NCI-H2171 (cell line): ENCODE measurements around the gene PRSS53.

Experiments
- DNase-seq: peaks from one replicate; lab custom pipeline; 2025; lab: John Stamatoyannopoulos, UW

PRSS53 gene

DNA sequence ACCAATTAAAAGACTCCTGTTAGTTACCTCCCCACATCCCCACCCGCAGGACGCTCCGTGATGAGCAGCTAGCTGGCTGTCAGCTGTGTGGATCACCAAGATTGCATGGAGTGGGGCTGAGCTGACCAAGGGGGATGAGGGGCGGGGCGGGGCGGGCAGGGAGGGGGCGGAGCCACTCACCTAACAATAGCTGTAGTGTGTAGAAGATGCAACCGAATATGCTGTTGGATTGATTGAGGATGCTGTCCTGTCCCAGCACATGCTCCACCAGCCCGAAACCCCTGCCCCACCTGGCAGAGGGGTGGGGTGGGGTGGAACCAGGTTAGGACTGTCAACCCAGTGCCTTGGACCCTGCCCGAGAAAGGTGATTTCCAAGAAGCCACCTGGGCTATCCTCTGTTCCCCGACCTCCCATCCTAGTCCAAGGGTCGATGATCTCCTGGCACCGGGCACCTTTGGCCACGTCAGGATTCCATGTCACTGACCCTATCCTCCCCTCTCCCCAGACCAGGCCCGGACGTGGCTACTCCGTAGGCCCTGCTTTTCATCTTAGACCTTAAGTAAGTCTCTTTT, 4.5 kb upstream of the PRSS53 start:
- DNase-seq, result no peak

DNA sequence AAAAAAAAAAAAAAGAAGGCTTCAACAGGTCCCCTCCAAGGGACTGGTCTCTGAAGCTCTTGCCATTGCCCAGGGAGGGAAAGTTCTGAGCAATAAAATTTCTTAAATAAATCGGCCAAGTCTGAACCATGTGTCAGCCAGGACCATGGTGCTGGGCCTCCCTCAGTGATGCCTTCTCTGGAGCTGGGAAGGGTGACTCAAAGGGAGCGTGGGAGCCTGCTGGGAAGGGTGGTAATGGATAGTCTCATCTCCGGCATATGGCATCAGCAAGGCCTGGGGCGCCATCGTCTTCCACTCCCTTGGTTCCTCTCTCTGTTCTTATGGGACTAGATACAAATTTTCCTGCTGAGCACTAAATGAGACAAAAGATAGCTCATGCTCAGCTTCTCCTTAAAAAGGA, 3.6 kb upstream of the PRSS53 start:
- DNase-seq, result no peak

DNA sequence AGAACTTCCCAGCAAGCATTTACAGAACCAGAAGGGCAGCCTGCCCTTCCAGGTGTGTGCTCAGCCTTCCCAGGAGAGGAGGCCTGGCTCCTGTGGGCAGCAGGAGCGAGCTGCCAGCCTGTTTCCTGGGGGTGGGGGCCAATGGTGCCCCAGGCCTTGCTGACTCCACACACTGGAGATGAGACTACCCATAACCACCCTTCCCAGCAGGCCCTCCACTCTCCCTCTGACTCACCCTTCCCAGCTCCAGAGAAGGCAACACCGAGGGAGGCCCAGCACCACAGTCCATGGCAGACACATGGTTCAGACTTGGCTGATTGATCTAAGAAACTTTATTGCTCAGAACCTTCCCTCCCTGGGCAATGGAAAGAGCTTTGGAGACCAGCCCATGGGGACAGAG, 1.8 kb upstream of the PRSS53 start:
- DNase-seq, result no peak

DNA sequence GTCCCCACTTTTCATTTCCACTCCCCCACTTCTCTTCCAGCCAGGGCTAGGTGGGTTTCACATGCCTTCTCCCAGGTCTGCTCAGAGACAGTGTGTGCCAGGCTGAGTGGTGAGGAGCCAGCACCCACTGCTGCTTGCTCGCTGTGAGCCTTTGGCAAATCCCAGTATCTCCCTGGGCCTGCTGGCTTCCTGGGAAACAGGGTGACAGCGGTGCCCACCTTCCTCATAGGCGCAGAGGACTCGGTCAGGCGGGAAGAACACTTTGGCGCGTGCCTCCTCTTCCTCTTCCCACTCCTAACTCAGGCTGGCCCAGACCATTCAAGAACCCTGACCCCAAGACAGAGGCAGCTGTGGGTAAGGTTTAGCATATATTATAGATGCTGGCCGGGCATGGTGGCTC, 456 bp upstream of the PRSS53 start:
- DNase-seq, result no peak

DNA sequence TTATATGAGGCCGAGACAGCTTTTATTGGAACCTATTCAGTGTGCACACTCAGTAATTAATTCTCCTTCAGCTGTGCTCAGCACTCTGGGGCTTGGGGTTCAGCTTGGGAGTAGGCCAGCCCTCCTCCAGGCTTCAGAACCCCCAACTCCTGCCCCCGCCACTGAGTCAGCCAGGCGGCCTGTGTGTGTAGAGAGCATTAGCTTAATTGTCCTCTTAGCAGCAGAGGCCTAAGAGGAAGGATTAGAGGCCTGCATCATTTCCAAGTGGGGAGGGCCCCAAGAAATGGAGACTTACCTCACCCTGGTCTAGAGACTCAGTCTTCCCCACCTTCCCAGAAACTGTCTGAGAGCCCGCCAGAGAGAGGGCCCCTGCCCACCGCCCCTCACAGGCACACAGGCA, 772 bp downstream of the PRSS53 start:
- no peak for DNase-seq

DNA sequence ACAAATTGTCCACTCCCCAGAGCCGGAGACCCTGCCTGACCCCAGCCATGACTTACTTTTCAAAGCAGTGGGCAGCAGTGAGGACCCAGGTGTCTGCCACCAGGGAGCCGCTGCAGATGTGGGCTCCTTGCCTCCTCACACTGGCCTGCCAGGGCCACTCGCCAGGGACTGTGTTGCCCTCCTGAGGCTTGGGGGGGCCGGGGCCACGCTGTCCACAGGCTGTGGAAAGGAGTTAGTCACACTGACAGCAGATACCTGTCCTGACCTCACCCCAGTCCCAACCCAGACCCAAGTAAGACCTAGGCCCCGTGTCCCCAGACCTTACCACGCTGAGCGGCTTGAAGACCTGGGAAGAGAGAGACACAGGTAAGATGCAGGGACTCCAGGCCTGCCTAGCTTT, 1.3 kb downstream of the PRSS53 start:
- DNase-seq, result no peak

DNA sequence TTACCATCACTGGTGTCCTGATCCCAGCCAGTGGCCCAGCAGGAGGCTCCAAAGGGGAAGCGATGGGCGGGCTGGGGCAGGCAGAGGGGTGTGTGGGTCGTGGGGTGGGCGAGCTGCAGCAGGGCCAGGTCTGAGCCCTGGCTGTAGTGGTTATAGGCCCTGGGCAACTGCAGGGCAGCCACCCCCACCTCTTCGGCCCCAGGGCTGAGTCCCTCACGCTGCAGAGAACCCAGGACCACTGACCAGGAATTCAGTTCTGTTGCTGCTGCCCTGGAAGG, 2.2 kb downstream of the PRSS53 start:
- DNase-seq, result no peak

DNA sequence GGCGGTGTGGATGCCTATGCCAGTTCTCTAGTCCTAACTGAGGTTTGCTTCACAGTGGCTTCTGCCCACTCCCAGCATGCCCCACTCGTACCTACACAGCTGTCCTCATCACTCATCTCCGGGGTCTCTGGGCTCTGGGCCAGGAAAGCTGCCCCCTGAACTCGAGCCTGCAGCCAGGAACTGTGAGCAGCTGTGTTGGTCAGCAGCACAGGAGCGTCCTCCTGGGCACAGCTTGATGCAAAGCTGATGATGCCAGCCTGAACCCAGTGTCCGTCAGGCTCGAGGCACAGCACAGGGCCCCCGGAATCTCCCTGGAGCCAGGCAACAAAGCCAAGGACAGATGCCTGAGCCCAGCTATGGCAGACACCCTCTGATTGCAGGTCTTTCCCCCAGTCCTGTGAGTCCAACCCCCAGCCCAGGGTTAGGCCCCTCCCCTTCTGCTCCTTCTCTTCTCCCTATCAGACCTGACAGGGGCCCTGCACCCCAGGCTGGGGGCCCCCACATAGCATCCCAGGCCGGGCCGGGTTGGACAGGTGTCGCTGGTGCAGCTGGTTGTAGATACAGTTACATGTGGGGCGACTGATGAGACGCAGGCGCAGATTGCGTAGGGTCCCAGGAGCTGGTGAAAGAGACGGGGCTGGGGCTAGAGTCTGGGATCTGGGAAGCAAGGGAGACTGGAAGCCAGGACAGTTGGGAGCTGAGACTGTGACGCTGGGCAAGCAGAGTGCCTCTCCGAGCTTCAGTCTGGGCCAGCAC, 2.7 kb downstream of the PRSS53 start:
- no peak for DNase-seq

DNA sequence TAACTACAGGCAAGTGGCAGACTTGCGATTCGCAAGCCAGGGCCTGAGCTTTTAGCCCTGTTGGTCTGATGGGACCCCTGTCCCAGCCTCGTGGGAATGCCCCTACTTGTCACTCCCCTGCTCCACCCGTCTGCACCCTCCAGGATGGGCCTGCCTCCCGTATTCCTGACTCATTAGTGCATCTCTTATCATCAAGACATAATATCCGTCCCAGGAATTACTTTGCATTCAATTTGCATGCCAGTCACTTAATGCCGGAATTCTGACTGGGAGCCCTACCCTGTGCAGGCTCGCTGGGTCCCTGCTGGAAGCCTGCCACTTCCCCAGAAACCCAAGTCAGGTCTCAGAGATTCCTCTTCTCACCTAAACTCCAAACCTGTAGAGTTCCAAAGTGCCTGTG, 3.3 kb downstream of the PRSS53 start:
- no peak for DNase-seq

DNA sequence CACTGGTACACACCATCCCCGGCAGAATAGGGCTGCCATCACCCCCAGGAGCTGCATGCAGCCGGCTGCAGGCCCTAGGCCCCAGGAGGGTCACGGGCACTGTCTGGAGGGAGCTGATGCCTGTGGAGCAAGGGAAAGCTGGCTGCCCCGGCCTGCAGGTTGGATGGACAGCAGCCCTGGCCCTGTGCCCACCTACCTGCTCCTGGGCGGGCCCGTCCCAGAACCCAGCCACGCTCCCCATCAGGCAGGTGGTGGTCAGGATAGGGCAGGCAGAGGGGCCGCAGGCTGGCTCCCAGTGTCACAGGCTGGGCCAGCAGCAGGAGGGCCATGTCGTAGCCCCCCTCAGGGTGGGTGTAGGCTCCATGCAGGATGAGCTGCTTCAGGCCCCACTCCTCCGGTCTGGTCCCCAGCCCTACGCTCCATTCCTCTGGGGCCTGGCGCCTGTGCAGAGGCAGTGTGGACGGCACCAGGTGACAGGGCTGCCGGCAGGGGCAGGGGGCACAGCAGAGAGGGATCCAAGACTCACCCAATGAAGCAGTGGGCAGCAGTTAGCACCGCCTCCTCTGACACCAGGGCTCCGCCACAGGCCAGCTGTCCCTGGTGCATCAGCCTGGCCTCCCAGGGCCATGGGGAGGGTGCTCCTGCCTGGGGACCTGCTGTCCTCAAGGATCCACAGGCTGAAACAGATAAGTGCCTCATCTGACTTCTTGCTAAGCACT, 4.0 kb downstream of the PRSS53 start:
- no peak for DNase-seq

DNA sequence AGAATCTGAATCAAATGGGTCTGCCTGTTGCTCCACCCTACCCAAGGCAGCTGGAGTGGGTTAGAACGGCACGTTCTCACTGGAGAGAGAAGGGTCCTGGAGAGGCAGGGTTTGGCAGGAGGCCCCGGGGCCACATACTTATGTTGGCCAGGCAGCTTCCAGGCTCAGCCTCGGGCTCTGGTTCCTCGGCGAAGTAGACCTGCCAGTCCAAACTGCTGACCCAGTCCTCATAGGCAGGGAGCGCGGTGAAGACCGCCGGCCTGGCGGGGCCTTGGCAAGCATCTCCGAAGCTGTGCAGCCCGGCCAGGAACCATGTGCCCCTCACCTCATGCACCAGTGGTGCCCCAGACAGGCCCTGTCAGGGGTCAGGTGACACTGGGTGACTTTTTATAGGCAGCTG, 4.8 kb downstream of the PRSS53 start:
- no peak for DNase-seq

DNA sequence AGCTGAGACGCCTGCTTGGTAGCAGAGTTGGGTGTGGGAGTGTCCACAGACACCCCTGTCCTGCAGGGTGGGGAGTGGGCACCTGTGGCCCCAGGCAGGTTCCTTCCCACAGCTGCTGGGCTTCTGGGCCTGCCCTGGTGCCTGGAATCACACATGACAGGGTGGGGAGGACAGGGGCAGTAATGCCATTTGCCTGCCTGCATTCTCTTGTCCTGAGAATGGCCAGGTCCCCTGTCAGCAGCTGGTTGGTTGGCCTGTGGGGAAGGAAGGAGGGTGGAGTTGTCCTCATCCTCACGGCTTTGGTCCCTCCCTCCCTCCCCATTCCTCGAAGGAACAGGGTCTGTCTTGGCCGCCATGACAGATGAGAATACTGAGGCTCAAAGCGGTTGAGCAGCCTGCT, 5.2 kb downstream of the PRSS53 start:
- DNase-seq, result no peak

DNA sequence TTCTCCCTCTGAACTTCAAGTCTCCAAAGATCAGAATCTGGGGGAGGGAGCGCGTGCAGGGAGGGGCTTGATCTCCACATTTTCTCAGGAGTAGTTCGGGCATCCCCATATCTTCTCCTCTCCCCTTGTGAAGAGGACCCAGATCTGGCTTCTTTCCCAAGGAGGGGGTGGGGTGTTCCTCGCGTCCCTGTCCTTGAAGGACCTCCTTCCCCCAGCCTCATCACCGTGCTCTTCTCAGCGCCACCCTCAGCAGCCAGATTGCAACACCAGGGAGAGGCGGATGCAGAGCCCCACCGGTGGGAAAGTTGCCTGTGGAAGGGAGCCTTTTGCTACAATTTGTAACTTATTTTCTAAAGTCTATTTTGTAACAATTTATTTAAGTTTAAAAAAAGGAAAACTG, 5.7 kb downstream of the PRSS53 start:
- DNase-seq, result no peak

DNA sequence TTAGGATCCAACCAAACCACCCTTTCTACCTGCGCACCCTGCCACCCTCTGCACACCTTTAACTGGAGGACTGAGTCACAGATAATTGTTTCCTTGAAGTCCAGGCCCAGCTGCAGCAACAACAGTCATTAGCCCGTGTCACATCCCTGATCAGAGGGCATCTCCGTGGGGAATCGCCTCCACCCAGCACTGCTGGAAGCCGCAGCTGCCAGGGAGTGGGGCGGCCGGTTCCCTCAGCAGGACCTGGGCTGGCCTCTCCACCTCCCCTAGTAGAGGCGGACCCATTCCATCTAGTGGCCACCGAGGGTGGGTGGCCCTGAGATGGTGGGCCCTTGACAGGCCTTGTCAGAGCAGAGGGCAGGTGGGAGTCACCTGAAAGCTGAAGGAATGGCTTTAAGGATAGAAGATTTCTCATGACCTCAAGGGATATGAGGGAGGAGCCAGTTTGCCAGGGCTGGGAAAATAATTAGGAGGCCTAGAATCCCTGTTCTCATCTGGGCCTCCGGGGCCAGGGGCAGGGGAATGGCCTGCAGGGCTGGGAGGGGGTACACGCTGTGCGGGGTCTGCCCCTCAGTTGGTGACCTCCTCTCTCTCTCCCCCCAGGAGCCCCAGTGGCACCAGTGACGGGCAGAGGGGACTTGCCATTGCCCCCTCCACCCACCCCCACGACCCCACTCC, 6.2 kb downstream of the PRSS53 start:
- no peak for DNase-seq

DNA sequence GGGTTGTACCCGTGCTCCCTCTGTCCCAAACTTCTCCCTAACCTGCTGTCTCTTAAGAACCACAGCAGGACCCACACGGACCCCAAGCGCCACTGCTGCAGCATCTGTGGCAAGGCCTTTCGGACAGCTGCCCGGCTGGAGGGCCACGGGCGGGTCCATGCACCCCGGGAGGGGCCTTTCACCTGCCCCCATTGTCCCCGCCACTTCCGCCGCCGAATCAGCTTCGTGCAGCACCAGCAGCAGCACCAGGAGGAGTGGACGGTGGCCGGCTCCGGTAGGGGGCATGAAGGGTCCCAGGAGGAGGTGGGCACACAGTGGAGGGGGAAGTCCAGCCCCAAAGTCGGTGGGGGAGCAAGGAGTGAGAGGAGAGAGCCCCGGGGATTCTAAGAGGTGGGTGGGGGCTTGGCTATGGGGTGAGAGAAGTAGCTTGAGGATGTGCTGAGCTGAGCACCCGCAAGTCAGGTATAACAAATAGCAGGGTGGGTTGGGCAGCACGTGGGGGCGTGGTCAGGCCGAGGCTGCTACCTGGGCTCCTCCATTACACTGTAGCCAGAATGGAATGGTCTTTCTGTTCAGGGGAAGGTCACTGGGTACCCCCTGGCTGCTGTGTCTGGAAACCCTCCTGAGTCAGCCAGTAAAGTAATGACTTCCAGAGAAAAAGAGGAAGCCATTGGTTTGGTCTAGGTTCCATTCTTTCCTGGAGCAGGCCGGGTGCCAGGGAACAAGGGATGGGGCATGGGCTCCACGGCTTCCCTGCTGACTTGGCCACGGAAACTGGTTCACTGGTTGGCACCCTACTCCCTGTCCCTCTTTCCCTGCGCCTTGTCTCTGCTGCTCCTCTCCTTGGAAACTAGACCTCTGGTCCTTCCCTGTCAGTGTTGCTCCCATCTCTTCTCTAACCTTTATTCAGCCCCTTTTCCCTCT, 7.1 kb downstream of the PRSS53 start:
- DNase-seq, result no peak

DNA sequence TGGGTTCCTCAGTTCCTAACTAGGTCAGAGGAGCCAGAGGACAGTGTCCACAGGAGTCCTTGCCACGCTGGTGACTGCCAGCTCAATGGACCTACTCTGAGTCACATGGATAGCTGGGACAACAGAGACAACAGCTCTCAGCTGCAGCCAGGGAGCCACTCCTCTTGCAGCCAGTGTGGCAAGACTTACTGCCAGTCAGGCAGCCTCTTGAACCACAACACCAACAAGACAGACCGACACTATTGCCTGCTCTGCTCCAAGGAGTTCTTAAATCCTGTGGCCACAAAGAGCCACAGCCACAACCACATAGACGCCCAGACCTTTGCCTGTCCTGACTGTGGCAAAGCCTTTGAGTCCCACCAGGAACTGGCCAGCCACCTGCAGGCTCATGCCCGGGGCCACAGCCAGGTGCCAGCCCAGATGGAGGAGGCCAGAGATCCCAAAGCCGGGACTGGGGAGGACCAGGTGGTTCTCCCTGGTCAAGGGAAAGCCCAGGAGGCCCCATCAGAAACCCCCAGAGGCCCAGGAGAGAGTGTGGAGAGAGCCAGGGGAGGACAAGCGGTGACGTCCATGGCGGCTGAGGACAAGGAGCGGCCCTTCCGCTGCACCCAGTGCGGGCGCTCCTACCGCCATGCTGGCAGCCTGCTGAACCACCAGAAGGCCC, 7.9 kb downstream of the PRSS53 start:
- DNase-seq, result no peak

DNA sequence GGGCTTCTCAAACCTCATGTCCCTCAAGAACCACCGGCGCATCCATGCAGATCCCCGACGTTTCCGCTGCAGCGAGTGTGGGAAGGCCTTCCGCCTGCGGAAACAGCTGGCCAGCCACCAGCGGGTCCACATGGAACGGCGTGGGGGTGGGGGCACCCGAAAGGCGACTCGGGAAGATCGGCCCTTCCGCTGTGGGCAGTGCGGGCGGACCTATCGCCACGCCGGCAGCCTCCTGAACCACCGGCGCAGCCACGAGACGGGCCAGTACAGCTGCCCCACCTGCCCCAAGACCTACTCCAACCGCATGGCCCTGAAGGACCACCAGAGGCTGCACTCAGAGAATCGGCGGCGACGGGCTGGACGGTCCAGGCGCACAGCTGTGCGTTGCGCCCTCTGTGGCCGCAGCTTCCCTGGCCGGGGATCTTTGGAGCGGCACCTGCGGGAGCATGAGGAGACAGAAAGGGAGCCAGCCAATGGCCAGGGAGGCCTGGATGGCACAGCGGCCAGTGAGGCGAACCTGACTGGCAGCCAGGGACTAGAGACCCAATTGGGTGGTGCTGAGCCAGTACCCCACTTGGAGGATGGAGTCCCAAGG, 8.6 kb downstream of the PRSS53 start:
- no peak for DNase-seq

DNA sequence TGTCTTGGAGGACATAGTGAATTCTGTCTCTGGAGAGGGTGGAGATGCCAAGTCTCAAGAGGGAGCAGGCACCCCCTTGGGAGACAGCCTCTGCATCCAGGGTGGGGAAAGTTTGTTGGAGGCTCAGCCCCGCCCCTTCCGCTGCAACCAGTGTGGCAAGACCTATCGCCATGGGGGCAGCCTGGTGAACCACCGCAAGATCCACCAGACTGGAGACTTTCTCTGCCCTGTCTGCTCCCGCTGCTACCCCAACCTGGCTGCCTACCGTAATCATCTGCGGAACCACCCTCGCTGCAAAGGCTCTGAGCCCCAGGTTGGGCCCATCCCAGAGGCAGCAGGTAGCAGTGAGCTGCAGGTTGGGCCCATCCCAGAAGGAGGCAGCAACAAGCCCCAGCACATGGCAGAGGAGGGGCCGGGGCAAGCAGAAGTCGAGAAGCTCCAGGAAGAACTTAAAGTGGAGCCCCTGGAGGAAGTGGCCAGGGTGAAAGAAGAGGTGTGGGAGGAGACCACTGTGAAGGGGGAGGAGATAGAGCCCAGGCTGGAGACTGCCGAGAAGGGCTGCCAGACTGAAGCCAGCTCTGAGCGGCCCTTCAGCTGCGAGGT, 9.3 kb downstream of the PRSS53 start:
- DNase-seq, result no peak

DNA sequence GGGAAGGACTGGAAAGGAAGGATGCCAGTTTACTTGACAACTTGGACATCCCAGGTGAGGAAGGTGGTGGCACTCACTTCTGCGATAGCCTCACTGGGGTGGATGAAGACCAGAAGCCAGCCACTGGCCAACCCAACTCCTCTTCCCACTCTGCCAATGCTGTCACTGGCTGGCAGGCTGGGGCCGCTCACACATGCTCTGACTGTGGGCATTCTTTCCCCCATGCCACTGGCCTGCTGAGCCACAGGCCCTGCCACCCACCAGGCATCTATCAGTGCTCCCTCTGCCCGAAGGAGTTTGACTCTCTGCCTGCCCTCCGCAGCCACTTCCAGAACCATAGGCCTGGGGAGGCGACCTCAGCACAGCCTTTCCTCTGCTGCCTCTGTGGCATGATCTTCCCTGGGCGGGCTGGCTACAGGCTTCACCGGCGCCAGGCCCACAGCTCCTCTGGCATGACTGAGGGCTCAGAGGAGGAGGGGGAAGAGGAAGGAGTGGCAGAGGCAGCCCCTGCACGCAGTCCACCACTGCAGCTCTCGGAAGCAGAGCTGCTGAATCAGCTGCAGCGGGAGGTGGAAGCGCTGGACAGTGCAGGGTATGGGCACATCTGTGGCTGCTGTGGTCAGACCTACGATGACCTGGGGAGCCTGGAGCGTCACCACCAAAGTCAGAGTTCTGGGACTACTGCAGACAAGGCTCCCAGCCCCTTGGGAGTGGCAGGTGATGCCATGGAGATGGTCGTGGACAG, 10.0 kb downstream of the PRSS53 start:
- no peak for DNase-seq
